K562 (cell line): Measurements from ENCODE around the gene OARD1. TPM values are rescaled to one million over a fixed set of nuclear protein-coding genes. Genes with fewer than 3 reads are reported as not detected.
A peak's percentile ranks its signal among the peaks of the same experiment; 100 is the strongest.

ENCODE experiments used
- CBFA2T2 ChIP-seq: fragments of 450-650 bp; conservative IDR thresholded peaks from 2 replicates; pipeline ENCODE4 v1.6.1; 2017; ENCODE audit warnings: mild to moderate bottlenecking
- CHD7 ChIP-seq: fragments of 200-600 bp; sonication (generic); IDR thresholded peaks from one replicate; pipeline ENCODE4 v1.6.1; 2012; ENCODE audit warnings: mild to moderate bottlenecking, low read depth, low read length, inconsistent platforms
- HDAC1 ChIP-seq, 2 experiments: fragments of 450-650 bp; IDR thresholded peaks; 2 replicates each; pipeline ENCODE4 v1.6.1; 2016 to 2017; ENCODE audit warnings: inconsistent platforms in 1 of 2, mild to moderate bottlenecking in 1 of 2, moderate library complexity in 1 of 2
- HIVEP1 ChIP-seq: fragments of 250-450 bp; sonication (Bioruptor Pico); IDR thresholded peaks from 2 replicates; pipeline ENCODE4 v1.4.0; 2020; ENCODE audit warnings: mild to moderate bottlenecking
- MAX ChIP-seq: sonication (generic); formaldehyde crosslinking; IDR thresholded peaks from 2 replicates; pipeline ENCODE4 v1.9.0; 2022; ENCODE audit warnings: mild to moderate bottlenecking, missing genetic modification reagents
- MYBL2 ChIP-seq, 2 experiments: fragments of 450-650 bp in 1 of 2; sonication (generic) in 1 of 2; formaldehyde crosslinking in 1 of 2; IDR thresholded peaks; 2 replicates each; pipeline versions ENCODE4 v1.6.1 to v1.8.1; 2017 to 2022; ENCODE audit warnings: borderline replicate concordance in 1 of 2, inconsistent platforms in 1 of 2, low read depth in 1 of 2, mild to moderate bottlenecking in 1 of 2, missing genetic modification reagents in 1 of 2, moderate library complexity in 1 of 2
- NFYB ChIP-seq: IDR thresholded peaks from 2 replicates; pipeline ENCODE4 v1.6.1; 2011; ENCODE audit warnings: mild to moderate bottlenecking, moderate library complexity; ENCODE audit not compliant: insufficient read length; ENCODE audit errors: extremely low read depth
- RBM25 ChIP-seq: fragments of 200-400 bp; formaldehyde crosslinking; IDR thresholded peaks from 2 replicates; pipeline ENCODE4 v1.6.1; 2018; ENCODE audit warnings: low read length, low read depth, moderate library complexity; ENCODE audit not compliant: severe bottlenecking
- VEZF1 ChIP-seq: fragments of 200-800 bp; sonication (Bioruptor generic); IDR thresholded peaks from 2 replicates; pipeline ENCODE4 v1.6.1; 2017; ENCODE audit warnings: missing genetic modification characterization, missing compliant biosample characterization
- ZBTB2 ChIP-seq: fragments of 450-650 bp; IDR thresholded peaks from 2 replicates; pipeline ENCODE4 v1.6.1; 2016; ENCODE audit warnings: antibody characterized with exemption
- ZNF121 ChIP-seq: sonication (generic); formaldehyde crosslinking; conservative IDR thresholded peaks from 2 replicates; pipeline ENCODE4 v1.8.0; 2022; ENCODE audit warnings: missing genetic modification reagents
- polyA plus RNA-seq, 8 experiments: library from polyadenylated mRNA; depleted of rRNA in 4 of 8; stranded (reverse) in 5 of 8; unstranded in 3 of 8; fragments of >200 nt; fragmentation: Nextera tagmentation in 2 of 8; fragmentation: Illumina TruSeq in 1 of 8; extraction: Ambion mirVana in 2 of 8; extraction: Trizol in 1 of 8; gene quantifications; 2 replicates each; pipeline versions ENCODE4 v1.2.1 to v1.2.3, GENCODE V29; 2011 to 2014; ENCODE audit warnings: inconsistent platforms in 1 of 8, missing spikeins in 1 of 8
- total RNA-seq, 7 experiments: library from RNA; depleted of rRNA in 6 of 7; stranded (reverse); fragments of >200 nt in 6 of 7; fragmentation: Illumina TruSeq in 2 of 7; extraction: Trizol in 2 of 7; gene quantifications; 2 replicates each; pipeline versions ENCODE4 v1.2.1 to v1.2.3, GENCODE V29; 2011 to 2021; ENCODE audit warnings: low replicate concordance in 1 of 7

The OARD1 gene
- total and polyA plus RNA-seq, 9 of the 15 experiments (the other 6 are each of a cell fraction or from before 2014, with no cell fraction given) = 43.4 to 88.3 (median 61.1) TPM

GRCh38 chr6:41071923-41072835 is at the start of gene OARD1 (continued):
- peak in 1 of 2 experiments; percentile 67; a peak in 2 of 4 replicates for TF ChIP-seq HDAC1 (IDR thresholded peaks at IDR 0.05)
- peak; percentile 82 for TF ChIP-seq VEZF1 (CRISPR knock-in tag)
- TF ChIP-seq ZNF121 (CRISPR knock-in tag) = no peak
- peak; percentile 57 for TF ChIP-seq NFYB
- TF ChIP-seq MYBL2 (IDR thresholded peaks at IDR 0.05; ENCODE audit: low read depth) = no peak
- no peak for TF ChIP-seq MYBL2 (CRISPR knock-in tag; IDR thresholded peaks at IDR 0.05; ENCODE audit: borderline replicate concordance)
- no peak for TF ChIP-seq CHD7
- TF ChIP-seq ZBTB2 = peak; percentile 99
- no peak for TF ChIP-seq CBFA2T2
- peak; percentile 45; the same call in 1 of the 2 replicates for TF ChIP-seq MAX (CRISPR knock-in tag)
- TF ChIP-seq HIVEP1 (CRISPR knock-in tag) = no peak
- TF ChIP-seq RBM25 = no peak
